ENCODE measurements around the gene RBM34. TPM values are rescaled to one million over a fixed set of nuclear protein-coding genes. Genes with fewer than 3 reads are reported as not detected.

The RBM34 gene
- total RNA-seq, 1 donor from 2014 or later, result 66.9 TPM

GRCh38 chr1:235111107-235111506, 49.9 kb downstream of the RBM34 start:
- peaks cover 10% of the 10 kb centered on the region for H3K4me1 Mint-ChIP-seq (ENCODE audit: unreplicated experiment)
- no peak overlapping the region for H3K27ac Mint-ChIP-seq (ENCODE audit: unreplicated experiment)
- no peak for TF ChIP-seq CTCF (IDR thresholded peaks at IDR 0.05)
- no peaks in the 10 kb centered on the region for H3K27me3 Mint-ChIP-seq (ENCODE audit: unreplicated experiment)
- DNase-seq (ENCODE audit: extremely low spot score, unreplicated experiment), result no peak
- H3K9me3 Mint-ChIP-seq (ENCODE audit: unreplicated experiment), result no peaks in the 10 kb centered on the region
- H3K4me3 Mint-ChIP-seq (ENCODE audit: unreplicated experiment), result no peak overlapping the region
- peaks cover 55% of the 10 kb centered on the region for H3K36me3 Mint-ChIP-seq (ENCODE audit: unreplicated experiment)

- Mint-ChIP-seq H3K36me3 (ENCODE audit: unreplicated experiment) (peaks cover 46% of the 10 kb centered on the region), H3K4me1 (ENCODE audit: unreplicated experiment) (peaks cover 23% of the 10 kb centered on the region), H3K4me3 (ENCODE audit: unreplicated experiment) (no peak overlapping the region), H3K27ac (ENCODE audit: unreplicated experiment) (no peak overlapping the region), H3K27me3 (ENCODE audit: unreplicated experiment) (no peaks in the 10 kb centered on the region), H3K9me3 (ENCODE audit: unreplicated experiment) (no peaks in the 10 kb centered on the region)
- no peak for TF ChIP-seq CTCF (IDR thresholded peaks at IDR 0.05)
- DNase-seq (ENCODE audit: extremely low spot score, unreplicated experiment), result no peak
These were observed 52.2 kb downstream of the RBM34 start for GRCh38 chr1:235108876-235109275.

GRCh38 chr1:235108185-235108593, 52.9 kb downstream of the RBM34 start:
- no peaks in the 10 kb centered on the region for H3K9me3 Mint-ChIP-seq (ENCODE audit: unreplicated experiment)
- no peak for TF ChIP-seq CTCF (IDR thresholded peaks at IDR 0.05)
- DNase-seq (ENCODE audit: extremely low spot score, unreplicated experiment), result no peak
- no peak overlapping the region for H3K4me3 Mint-ChIP-seq (ENCODE audit: unreplicated experiment)
- peaks cover 40% of the 10 kb centered on the region for H3K36me3 Mint-ChIP-seq (ENCODE audit: unreplicated experiment)
- no peak overlapping the region for H3K27ac Mint-ChIP-seq (ENCODE audit: unreplicated experiment)
- no peaks in the 10 kb centered on the region for H3K27me3 Mint-ChIP-seq (ENCODE audit: unreplicated experiment)
- peaks cover 26% of the 10 kb centered on the region for H3K4me1 Mint-ChIP-seq (ENCODE audit: unreplicated experiment)

- DNase-seq (ENCODE audit: extremely low spot score, unreplicated experiment), result no peak
- H3K9me3 Mint-ChIP-seq (ENCODE audit: unreplicated experiment), result no peaks in the 10 kb centered on the region
- no peak overlapping the region for H3K4me3 Mint-ChIP-seq (ENCODE audit: unreplicated experiment)
- no peak overlapping the region for H3K27ac Mint-ChIP-seq (ENCODE audit: unreplicated experiment)
- H3K27me3 Mint-ChIP-seq (ENCODE audit: unreplicated experiment), result no peaks in the 10 kb centered on the region
- H3K4me1 Mint-ChIP-seq (ENCODE audit: unreplicated experiment), result peaks cover 23% of the 10 kb centered on the region
- no peak for TF ChIP-seq CTCF (IDR thresholded peaks at IDR 0.05)
- H3K36me3 Mint-ChIP-seq (ENCODE audit: unreplicated experiment), result peaks cover 36% of the 10 kb centered on the region
These were observed 53.5 kb downstream of the RBM34 start for GRCh38 chr1:235107368-235108184.

GRCh38 chr1:235106457-235106856, 54.6 kb downstream of the RBM34 start:
- TF ChIP-seq CTCF (IDR thresholded peaks at IDR 0.05), result no peak
- Mint-ChIP-seq H3K9me3 (ENCODE audit: unreplicated experiment) (no peaks in the 10 kb centered on the region), H3K36me3 (ENCODE audit: unreplicated experiment) (peaks cover 33% of the 10 kb centered on the region), H3K27ac (ENCODE audit: unreplicated experiment) (no peak overlapping the region), H3K4me3 (ENCODE audit: unreplicated experiment) (no peak overlapping the region), H3K27me3 (ENCODE audit: unreplicated experiment) (no peaks in the 10 kb centered on the region), H3K4me1 (ENCODE audit: unreplicated experiment) (peaks cover 16% of the 10 kb centered on the region)
- DNase-seq (ENCODE audit: extremely low spot score, unreplicated experiment), result no peak

Data from osteocyte (in vitro differentiated cells).